NCI-H69 (cell line): Measurements from ENCODE around the gene CASP8AP2.
"Not testable (repeated sequence)": the region's sequence is repeated elsewhere in the genome, so short reads cannot be mapped to it uniquely, and the experiment has no call there.

Source experiments
- DNase-seq: peaks from one replicate; lab custom pipeline; 2025; lab: John Stamatoyannopoulos, UW

CASP8AP2 gene

DNA sequence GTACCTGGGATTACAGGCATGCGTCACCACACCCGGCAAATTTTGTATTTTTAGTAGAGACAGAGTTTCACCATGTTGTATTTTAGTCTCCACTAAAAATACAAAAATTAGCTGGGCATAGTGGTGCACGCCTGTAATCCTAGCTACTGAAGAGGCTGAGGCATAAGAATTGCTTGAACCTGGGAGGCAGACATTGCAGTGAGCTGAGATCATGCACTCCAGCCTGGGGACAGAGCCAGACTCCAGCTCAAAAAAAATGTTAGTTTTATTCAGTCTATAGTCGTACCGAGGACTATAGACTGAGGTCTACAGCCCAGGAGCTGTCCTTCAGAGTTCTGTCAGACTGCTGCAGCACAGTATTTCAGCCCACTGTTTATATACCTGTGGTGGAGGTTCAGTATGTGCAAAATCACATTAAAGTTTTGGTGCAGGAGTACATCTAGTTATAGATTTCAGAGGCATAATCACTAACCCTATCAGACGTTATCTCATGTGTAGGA lies 3.6 kb upstream of the CASP8AP2 start:
- DNase-seq: no peak

GRCh38 chr6:89828475-89828987 lies 1.1 kb upstream of the CASP8AP2 start:
- not testable (repeated sequence) for DNase-seq

DNA sequence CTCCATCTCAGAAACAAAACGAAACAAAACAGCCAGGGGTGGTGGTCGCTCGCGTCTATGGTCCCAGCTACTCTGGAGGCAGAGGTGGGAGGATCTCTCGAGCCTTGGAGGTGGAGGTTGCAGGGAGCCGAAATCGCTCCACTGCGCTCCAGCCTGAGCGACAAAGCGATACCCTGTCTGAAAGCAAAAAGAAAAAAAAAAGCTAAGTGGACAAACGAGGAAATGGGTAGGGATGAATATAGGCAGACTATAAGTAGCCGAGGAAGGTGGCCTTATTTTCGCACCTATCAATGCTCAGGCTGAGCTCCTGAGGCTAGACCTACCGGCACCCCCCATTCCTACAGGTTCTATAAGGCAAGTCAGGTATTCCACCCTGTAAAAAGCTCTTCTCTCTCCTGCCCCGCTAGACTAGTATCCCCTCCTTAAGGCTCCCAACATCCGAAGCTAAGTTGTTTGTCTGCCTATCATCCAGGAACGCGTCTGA lies 650 bp upstream of the CASP8AP2 start:
- DNase-seq: peak; percentile 85

DNA sequence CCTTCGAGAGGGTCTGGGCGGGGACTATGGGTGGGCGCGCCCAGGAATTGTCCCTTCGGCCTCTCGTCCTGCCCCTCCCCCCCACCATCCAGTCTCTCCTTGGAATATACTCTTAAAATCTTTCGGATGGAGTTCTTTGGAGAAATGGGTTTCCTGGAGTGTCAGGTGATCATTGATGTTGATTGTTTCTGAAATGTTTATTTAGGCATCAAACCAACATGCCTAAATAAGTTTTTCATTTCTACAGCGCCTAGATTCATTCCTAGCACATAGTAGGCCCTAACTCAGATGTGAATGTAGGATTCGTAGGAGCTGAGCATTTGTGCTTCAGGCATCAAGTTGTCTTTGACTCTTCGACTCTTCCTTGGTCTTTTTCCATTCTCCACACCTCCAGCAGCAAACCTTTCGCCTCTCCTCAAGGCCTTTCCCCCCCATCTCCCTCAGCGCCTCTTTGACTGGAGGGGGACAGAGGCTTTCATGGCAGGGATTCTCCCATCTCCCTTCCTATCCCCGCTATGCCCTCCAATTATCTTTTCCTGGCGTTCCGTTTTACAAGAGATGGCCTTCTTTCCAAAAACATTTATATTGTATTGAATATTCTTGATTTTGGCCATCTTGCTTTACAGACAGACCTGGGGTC lies 610 bp downstream of the CASP8AP2 start:
- DNase-seq: peak; percentile 51

- no peak for DNase-seq
These were observed 5.5 kb downstream of the CASP8AP2 start for GRCh38 chr6:89834884-89835792.

DNA sequence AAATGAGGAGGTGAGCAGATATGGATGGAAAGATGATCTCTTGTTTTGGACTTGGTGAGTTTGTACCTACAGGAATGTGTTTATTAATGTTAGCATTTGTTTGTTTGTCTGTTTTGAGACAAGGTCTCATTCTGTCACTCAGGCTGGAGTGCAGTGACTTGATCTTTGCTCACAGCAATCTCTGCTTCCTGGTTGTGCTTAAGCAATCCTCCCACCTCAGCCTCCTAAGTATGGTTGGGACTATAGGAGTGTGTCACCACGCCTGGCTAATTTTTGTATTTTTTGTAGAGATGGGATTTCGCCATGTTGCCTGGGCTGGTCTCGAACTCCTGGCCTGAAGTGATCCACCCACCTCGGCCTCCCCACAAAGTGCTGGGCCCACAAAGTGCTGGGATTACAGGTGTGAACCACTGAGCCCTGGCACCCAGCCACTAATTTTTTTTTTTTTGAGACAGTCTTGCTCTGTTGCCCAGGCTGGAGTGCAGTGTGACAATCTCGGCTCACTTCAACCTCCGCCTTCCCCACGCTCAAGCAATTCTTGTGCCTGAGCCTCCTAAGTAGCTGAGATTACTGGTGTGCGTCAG lies 7.1 kb downstream of the CASP8AP2 start:
- DNase-seq: no peak

DNA sequence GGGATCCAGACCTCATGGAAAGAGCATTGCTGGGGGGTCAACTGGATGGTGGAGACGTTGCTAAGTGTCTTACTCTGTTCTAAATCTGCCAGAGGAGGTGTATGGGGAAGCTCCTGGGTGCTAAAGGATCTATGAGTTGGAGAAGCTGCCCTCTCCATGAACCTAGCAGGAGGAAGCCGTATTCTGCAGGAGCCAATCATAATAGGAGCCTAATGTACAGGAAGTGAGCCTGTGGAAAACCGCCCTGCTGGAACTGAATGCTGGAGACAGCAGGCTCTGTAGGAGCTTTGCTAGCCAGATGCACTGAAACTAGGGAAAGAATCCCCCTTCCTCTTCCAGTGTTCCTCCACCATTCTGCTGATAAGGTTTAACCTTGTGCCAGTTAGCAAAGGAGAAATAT lies 10.9 kb downstream of the CASP8AP2 start:
- peak; percentile 74 for DNase-seq

- no peak for DNase-seq
These were observed 12.5 kb downstream of the CASP8AP2 start for GRCh38 chr6:89842228-89842627.

DNA sequence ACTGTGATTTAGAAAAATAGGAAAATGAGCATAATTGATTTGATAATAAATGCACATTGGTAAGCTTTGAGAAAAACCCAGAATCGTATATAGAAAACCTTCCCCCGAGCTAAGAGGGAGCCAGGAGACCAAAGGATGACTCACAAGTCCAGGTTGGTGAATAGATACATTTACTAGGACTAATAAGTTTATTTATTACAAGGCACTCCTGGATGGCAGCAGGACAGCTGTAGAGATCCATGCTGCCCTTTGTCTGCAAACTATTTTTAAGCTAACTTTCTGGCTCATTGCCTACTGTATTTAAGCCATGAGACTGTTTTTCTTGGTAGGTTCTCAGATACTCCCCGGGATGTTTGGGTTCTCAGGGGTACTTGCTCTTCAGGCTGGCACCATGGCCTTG lies 13.4 kb downstream of the CASP8AP2 start:
- DNase-seq: no peak

DNA sequence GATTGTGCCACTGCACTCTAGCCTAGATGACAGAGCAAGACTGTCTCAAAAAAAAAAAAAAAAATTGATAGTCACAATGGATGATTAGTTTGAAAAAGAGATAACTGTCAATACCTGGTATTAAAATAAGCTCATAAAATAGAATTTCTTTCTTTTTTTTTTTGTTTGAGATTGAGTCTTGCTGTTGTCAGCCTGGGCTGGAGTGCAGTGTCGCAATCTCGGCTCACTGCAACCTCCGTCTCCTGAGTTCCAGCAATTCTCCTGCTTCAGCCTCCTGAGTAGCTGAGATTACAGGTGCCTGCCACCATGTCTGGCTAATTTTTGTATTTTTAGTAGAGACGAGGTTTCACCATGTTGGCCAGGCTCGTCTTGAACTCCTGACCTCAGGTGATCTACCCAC lies 17.8 kb downstream of the CASP8AP2 start:
- not testable (repeated sequence) for DNase-seq

DNA sequence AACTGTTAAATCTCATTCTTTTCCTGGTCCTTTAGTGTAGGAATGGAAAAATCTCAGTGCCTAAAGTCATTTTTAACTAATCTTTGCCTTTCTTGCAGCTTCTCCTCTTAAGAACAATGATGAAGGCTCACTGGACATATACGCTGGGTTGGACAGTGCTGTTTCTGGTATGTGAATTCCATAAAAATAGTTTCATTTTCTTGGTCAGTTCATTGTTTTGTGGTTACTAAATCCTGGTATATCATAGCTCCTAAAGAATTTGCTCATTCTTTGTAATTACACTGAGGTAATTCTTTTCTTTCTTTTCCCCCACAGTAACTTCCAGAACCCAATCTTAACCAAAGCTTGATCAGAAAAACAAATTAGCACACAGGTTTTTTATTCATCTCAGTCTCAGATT lies 23.4 kb downstream of the CASP8AP2 start:
- DNase-seq: no peak

GRCh38 chr6:89858041-89858440 lies 28.4 kb downstream of the CASP8AP2 start:
- no peak for DNase-seq

DNA sequence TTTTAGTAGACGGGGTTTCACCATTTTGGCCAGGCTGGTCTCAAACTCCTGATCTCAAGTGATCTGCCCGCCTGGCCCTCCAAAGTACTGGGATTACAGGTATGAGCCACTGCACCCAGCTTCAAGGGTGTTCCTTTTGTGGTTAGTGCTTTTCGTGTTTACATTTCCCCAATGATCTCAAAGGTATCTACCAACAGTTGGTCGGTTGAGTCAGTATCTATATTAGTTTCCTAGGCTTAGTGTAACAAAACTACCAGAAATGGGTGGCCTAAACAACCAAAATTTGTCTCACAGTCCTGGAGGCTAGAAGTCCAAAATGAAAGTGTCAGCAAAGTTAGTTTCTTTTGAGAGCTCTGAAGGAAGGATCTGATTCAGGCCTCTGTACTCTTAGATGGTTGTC lies 30.1 kb downstream of the CASP8AP2 start:
- no peak for DNase-seq

DNA sequence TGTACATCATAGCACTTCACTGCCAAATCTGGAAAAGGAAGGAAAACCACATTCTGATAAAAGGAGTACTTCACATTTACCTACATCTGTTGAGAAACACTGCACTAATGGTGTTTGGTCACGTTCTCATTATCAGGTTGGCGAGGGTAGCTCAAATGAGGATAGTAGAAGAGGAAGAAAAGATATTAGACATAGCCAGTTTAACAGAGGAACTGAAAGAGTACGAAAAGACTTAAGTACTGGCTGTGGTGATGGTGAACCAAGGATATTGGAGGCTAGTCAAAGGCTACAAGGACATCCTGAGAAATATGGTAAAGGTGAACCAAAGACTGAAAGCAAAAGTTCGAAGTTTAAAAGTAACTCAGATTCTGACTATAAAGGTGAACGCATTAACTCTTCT lies 32.6 kb downstream of the CASP8AP2 start:
- DNase-seq: no peak

DNA sequence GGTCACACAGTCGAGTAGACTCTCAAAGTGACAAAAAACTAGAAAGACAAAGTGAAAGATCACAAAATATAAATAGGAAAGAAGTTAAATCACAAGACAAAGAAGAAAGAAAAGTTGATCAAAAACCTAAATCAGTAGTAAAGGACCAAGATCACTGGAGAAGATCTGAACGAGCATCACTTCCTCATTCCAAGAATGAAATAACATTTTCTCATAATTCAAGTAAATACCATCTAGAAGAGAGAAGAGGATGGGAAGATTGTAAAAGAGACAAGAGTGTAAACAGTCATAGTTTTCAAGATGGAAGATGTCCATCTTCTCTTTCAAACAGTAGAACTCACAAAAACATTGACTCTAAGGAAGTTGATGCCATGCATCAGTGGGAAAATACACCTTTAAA lies 33.0 kb downstream of the CASP8AP2 start:
- no peak for DNase-seq

GRCh38 chr6:89866024-89866678 lies 36.5 kb downstream of the CASP8AP2 start:
- no peak for DNase-seq

DNA sequence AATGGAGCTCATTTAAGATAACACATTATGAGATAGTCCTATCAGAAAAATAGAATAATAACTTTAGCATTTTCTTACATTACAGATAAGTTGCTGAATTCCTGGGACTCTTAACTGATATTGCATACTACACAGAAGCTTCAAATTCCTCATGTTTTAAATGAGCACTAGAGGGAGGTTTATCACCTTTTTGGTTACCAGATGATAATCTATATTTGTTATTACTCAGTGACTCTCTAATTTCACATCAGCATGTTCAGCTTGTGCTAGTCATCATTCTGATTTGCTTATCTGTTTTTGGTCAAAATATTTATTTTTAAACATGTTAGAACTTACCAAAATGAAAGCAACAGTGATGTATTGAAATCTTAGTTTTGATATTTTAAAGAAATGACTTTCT lies 44.0 kb downstream of the CASP8AP2 start:
- no peak for DNase-seq

DNA sequence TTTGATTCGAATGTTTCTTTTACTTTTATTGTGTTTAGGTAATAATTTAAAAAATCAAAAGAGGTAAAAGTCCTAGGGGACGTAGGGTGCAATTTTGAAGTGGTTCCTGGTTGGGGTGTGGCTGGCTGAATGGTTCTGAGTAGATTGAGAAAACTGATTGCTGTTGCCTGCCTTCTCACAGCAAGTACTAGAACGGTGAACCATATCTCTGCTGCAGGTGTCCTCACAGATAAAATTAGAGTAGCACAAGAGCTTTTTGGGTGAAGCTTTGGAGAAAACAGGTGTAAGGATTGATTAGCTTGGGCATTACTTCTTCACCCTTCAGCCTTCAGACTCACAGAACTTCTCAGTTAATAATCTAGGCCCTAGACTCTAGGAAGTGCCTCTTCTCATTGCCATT lies 44.8 kb downstream of the CASP8AP2 start:
- DNase-seq: no peak

- peak; percentile 18 for DNase-seq
These were observed 56.9 kb downstream of the CASP8AP2 start for GRCh38 chr6:89886378-89887120.

DNA sequence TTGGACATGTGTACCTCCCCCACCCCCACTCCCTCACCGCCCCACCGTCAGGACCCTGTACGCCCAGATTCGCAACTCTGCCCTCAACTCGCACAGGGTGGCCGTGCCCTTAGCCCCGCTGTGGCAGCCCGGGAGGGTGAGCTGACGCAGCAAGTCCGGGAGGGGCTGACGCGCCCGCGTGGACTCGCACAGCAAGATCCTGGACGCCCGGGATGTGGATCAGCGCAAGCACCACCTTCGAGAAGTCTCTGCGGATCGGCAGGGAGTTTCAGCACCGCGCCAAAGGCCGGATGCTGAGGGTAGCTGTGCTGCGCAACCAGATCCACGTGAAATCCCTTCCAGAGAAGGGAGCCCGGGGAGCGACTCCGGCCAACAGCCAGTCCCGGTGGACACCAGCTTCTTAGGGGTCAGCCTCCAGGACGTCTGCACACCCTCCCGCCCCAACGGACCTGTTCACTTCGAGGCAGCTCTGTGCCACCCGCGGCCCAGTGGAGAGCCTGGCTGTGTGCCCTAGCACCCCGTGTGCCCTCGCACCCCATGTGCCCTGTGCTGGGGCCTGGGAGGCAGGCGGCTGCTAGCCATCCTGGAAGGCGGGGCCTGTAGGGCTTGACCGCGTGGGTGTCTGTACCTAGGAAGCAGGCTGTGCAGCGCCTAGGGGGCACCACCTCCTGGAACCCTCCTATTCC lies 57.9 kb downstream of the CASP8AP2 start:
- peak; percentile 69 for DNase-seq

- no peak for DNase-seq
These were observed 58.4 kb downstream of the CASP8AP2 start for GRCh38 chr6:89888138-89888514.
